Measurements from ENCODE around the gene TMOD3.
"Not testable (repeated sequence)": the region's sequence is repeated elsewhere in the genome, so short reads cannot be mapped to it uniquely, and the experiment has no call there.

TMOD3 gene

GRCh38 chr15:51865317-51865716 lies 35.9 kb downstream of the TMOD3 start:
- no peak for DNase-seq

- DNase-seq = no peak
These were observed 36.7 kb downstream of the TMOD3 start for GRCh38 chr15:51866161-51866560.

GRCh38 chr15:51866751-51867150 lies 37.3 kb downstream of the TMOD3 start:
- DNase-seq = no peak

GRCh38 chr15:51869060-51869421 lies 39.6 kb downstream of the TMOD3 start:
- DNase-seq = no peak

GRCh38 chr15:51870774-51871173 lies 41.3 kb downstream of the TMOD3 start:
- no peak for DNase-seq

GRCh38 chr15:51874751-51875644 lies 45.5 kb downstream of the TMOD3 start:
- peak; percentile 74 for DNase-seq

- DNase-seq = no peak
These were observed 46.7 kb downstream of the TMOD3 start for GRCh38 chr15:51876169-51876568.

- DNase-seq = no peak
These were observed 49.3 kb downstream of the TMOD3 start for GRCh38 chr15:51878446-51879386.

- no peak for DNase-seq
These were observed 50.1 kb downstream of the TMOD3 start for GRCh38 chr15:51879555-51879954.

- no peak for DNase-seq
These were observed 53.9 kb downstream of the TMOD3 start for GRCh38 chr15:51883271-51883837.

- DNase-seq = no peak
These were observed 54.6 kb downstream of the TMOD3 start for GRCh38 chr15:51884041-51884440.

GRCh38 chr15:51884517-51885236 lies 55.2 kb downstream of the TMOD3 start:
- peak; percentile 17 for DNase-seq

- DNase-seq = not testable (repeated sequence)
These were observed 56.3 kb downstream of the TMOD3 start for GRCh38 chr15:51885758-51886157.

- DNase-seq = no peak
These were observed 58.6 kb downstream of the TMOD3 start for GRCh38 chr15:51887887-51888592.

- peak; percentile 53 for DNase-seq
These were observed 59.2 kb downstream of the TMOD3 start for GRCh38 chr15:51888593-51889195.

- DNase-seq = no peak
These were observed 60.0 kb downstream of the TMOD3 start for GRCh38 chr15:51889486-51889885.

- DNase-seq = no peak
These were observed 75.0 kb downstream of the TMOD3 start for GRCh38 chr15:51904421-51904820.

- no peak for DNase-seq
These were observed 75.5 kb downstream of the TMOD3 start for GRCh38 chr15:51904931-51905330.

- no peak for DNase-seq
These were observed 77.8 kb downstream of the TMOD3 start for GRCh38 chr15:51907136-51907862.

- no peak for DNase-seq
These were observed 78.9 kb downstream of the TMOD3 start for GRCh38 chr15:51908316-51908715.

- no peak for DNase-seq
These were observed 80.1 kb downstream of the TMOD3 start for GRCh38 chr15:51909584-51909983.

Measured in suppressor macrophage treated with lipopolysaccharide for 4 hours (primary cell).